Esophagus (tissue), 2 donors: ENCODE results near the gene FCHSD2. TPM values are rescaled to one million over a fixed set of nuclear protein-coding genes. Genes with fewer than 3 reads are reported as not detected.

Experiments
- H3K27ac ChIP-seq, 2 donors: one replicate each; pipeline ENCODE4 v1.5.1; 2013; ENCODE audit warnings: low read depth in 2 of 2, mild to moderate bottlenecking in 2 of 2, inconsistent platforms in 1 of 2, low read length in 1 of 2, moderate library complexity in 1 of 2
- H3K27me3 ChIP-seq, 2 donors: one replicate each; pipeline ENCODE4 v1.6.1; 2013; ENCODE audit warnings: low read length in 2 of 2, control low read depth in 1 of 2, mild to moderate bottlenecking in 1 of 2; ENCODE audit not compliant: insufficient read depth in 2 of 2, control insufficient read depth in 1 of 2
- H3K36me3 ChIP-seq, 2 donors: one replicate each; pipeline ENCODE4 v1.6.1; 2013; ENCODE audit warnings: low read length in 1 of 2; ENCODE audit not compliant: control insufficient read depth in 2 of 2, insufficient read depth in 2 of 2
- H3K4me1 ChIP-seq, 2 donors: one replicate each; pipeline ENCODE4 v1.6.1; 2013; ENCODE audit warnings: low read length in 1 of 2; ENCODE audit not compliant: control insufficient read depth in 2 of 2, insufficient read depth in 2 of 2
- H3K4me3 ChIP-seq, 2 donors: one replicate each; pipeline ENCODE4 v1.5.1; 2013; ENCODE audit warnings: low read length in 2 of 2, mild to moderate bottlenecking in 2 of 2, low read depth in 1 of 2, moderate library complexity in 1 of 2
- H3K9me3 ChIP-seq, 2 donors: one replicate each; pipeline ENCODE4 v1.6.1; 2013; ENCODE audit warnings: mild to moderate bottlenecking in 2 of 2, low read depth in 1 of 2, low read length in 1 of 2, moderate library complexity in 1 of 2; ENCODE audit not compliant: control insufficient read depth in 2 of 2, insufficient read depth in 1 of 2
- WGBS, 2 donors: extraction: QIAGEN DNeasy Blood & Tissue Kit; methylation state at CpG; one replicate each; pipeline ENCODE4 v1.1.7; 2013; 5-methylcytosine and 5-hydroxymethylcytosine counted together
- polyA plus RNA-seq, 2 donors: library from polyadenylated mRNA; stranded (reverse); fragments of 200-250 nt; gene quantifications; one replicate each; pipeline ENCODE4 v1.2.3, GENCODE V29; 2013
- donor health status: healthy with polysubstance abuse.
- donor health status: Bipolar disorder and iron deficiency.

Gene FCHSD2
- polyA plus RNA-seq, 2 donors = 3.7 to 4.7 TPM

GRCh38 chr11:72971192-72971967 is 170.7 kb downstream of the FCHSD2 start:
- Histone ChIP-seq H3K4me3 (no peak overlapping the region), H3K36me3 (no peaks in the 10 kb centered on the region), H3K4me1 (no peaks in the 10 kb centered on the region), H3K9me3 (no peaks in the 10 kb centered on the region), H3K27me3 (no peaks in the 10 kb centered on the region), H3K27ac (no peak overlapping the region)
- WGBS, 2 donors = 66 to 77% methylated on average over 6 of the region's 6 CpGs

DNA sequence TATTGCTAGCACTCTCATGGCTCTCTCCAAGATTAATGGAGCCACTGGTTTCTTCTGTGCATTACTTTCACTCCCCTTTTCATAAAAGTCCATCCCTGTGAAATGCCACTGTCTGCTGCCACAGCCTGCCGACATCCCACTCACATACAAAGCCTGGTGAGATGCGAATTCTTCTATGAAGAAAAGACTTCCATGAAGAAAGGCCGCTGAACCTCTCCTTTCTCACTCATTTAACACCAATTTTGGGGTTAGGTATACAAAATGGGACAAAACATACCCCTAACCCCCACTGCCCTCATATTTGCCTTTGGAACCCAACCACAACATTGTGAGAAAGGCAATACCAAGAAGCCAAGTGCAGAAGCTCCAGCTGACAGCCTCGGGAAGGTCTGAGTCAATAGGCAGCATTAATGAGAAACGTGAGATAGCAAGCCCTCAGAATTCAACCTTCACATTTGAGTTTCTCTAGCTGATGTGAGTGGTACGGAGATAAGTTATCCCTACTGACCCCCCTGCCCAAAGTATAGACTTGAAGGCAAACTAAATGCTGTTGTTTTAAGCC is 171.5 kb downstream of the FCHSD2 start:
- no peak overlapping the region for H3K4me3 ChIP-seq
- no peaks in the 10 kb centered on the region for H3K27me3 ChIP-seq
- H3K36me3 ChIP-seq = no peaks in the 10 kb centered on the region
- H3K4me1 ChIP-seq = no peaks in the 10 kb centered on the region
- no peak overlapping the region for H3K27ac ChIP-seq
- WGBS, 2 donors = 83 to 86% methylated on average over 6 of the region's 6 CpGs
- no peaks in the 10 kb centered on the region for H3K9me3 ChIP-seq

DNA sequence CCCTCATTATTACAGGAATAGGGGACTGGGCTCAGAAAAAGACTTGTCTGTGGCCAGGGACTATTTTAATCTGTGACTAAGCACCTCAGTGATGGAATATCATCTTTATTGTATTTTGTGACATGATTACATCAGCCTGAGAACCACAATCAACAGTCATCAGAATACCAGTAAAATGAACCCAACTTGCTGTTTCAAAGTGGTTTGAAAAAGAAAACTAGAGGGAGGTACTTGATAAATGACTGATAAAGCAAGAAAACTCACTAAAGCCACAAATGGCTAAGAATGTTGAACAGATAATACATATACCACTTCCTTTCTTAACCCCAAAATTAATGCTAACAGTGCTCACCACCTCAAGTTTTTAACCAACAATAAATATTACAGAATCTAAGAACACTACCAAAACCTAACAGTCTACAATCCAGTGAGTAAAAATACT is 172.2 kb downstream of the FCHSD2 start:
- Histone ChIP-seq H3K9me3 (no peaks in the 10 kb centered on the region), H3K4me1 (no peaks in the 10 kb centered on the region), H3K4me3 (no peak overlapping the region), H3K27ac (no peak overlapping the region), H3K27me3 (no peaks in the 10 kb centered on the region), H3K36me3 (no peaks in the 10 kb centered on the region)

GRCh38 chr11:72968390-72968789 is 173.7 kb downstream of the FCHSD2 start:
- Histone ChIP-seq H3K27ac (no peak overlapping the region), H3K27me3 (no peaks in the 10 kb centered on the region), H3K9me3 (no peaks in the 10 kb centered on the region), H3K4me3 (no peak overlapping the region), H3K4me1 (no peaks in the 10 kb centered on the region), H3K36me3 (no peaks in the 10 kb centered on the region)

DNA sequence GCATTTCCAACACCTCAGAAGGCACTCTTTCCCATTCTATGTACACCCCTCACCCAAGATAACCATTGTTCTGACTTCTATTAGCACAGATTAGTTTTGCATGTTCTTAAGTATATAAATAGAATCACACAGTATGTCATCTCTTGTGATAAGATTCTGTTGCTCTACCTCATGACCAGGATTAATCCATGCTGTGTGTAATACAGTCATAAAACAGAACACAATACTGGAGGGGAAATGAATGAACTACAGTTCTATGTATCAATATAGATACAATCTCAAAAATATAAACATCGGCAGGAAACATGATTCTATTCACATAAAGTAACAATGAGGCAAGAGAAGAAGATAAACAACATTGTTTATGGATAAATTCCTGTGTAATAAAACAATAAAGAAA is 176.4 kb downstream of the FCHSD2 start:
- no peaks in the 10 kb centered on the region for H3K36me3 ChIP-seq
- H3K27me3 ChIP-seq = no peaks in the 10 kb centered on the region
- no peak overlapping the region for H3K4me3 ChIP-seq
- no peak overlapping the region for H3K27ac ChIP-seq
- no peaks in the 10 kb centered on the region for H3K4me1 ChIP-seq
- no peaks in the 10 kb centered on the region for H3K9me3 ChIP-seq
- 83 to 95% methylated on average over 1 of the region's 1 CpG for WGBS, 2 donors

- H3K4me3 ChIP-seq = no peak overlapping the region
- H3K27me3 ChIP-seq = no peaks in the 10 kb centered on the region
- no peak overlapping the region for H3K27ac ChIP-seq
- H3K9me3 ChIP-seq = no peaks in the 10 kb centered on the region
- no peaks in the 10 kb centered on the region for H3K4me1 ChIP-seq
- H3K36me3 ChIP-seq = no peaks in the 10 kb centered on the region
Measured at GRCh38 chr11:72962717-72963116, 179.4 kb downstream of the FCHSD2 start.

DNA sequence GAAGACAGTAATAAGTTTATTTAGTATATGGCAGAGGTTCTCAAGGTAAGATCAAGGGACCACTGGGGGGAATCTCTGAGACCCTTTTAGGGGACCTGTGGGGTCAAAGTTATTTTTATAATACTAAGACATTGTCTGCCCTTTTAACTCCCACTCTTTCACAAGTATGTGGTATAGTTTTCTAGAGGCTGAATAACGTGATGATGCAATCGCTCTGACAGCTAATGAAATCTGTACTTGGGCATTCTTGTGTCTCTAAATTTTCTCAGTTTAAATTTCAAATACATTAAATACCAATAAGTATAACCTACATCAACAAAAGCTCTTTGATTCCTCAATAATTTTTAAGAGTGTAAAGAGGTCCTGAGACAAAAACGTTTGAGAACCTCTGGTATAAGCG is 180.0 kb downstream of the FCHSD2 start:
- no peaks in the 10 kb centered on the region for H3K4me1 ChIP-seq
- H3K36me3 ChIP-seq = no peaks in the 10 kb centered on the region
- H3K9me3 ChIP-seq = no peaks in the 10 kb centered on the region
- WGBS, 2 donors = 83 to 84% methylated on average over 4 of the region's 4 CpGs
- no peaks in the 10 kb centered on the region for H3K27me3 ChIP-seq
- H3K4me3 ChIP-seq = no peak overlapping the region
- H3K27ac ChIP-seq = no peak overlapping the region

DNA sequence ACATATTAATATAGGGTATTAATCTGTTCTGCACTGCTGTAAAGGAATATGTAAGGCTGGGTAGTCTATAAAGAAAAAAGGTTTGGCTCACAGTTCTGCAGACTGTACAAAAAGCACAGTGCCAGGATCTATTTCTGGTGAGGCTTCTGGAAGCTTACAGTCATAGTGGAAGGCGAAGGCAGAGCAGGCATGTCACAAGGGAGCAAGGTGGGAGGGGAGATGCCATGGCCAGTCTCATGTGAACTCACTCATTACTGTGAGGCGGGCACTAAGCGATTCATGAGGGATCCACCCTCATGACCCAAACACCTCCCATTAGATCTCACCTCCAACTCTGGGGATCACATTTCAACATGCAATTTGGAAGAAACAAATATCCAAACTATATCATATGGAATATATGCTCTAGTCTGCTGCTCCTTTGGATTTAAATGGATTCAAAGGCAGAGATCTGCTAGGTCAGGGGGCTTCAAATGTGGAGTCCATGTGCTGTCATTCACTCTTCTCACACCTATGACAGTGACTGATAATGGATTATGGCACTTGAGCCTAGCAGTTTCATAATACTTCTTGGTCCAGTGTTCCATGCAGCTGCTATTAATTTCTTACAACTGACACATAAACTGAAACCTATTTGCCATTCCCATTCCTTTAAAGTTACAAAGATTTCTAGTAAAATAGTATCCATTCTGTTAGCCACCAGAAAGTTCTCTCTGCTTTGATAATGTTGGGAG is 182.0 kb downstream of the FCHSD2 start:
- Histone ChIP-seq H3K4me3 (no peak overlapping the region), H3K4me1 (no peaks in the 10 kb centered on the region), H3K36me3 (no peaks in the 10 kb centered on the region), H3K9me3 (no peaks in the 10 kb centered on the region), H3K27ac (no peak overlapping the region), H3K27me3 (no peaks in the 10 kb centered on the region)
- WGBS, 2 donors = 94 to 96% methylated on average over 3 of the region's 3 CpGs

- Histone ChIP-seq H3K9me3 (no peaks in the 10 kb centered on the region), H3K27me3 (no peaks in the 10 kb centered on the region), H3K4me3 (no peak overlapping the region), H3K27ac (no peak overlapping the region), H3K4me1 (no peaks in the 10 kb centered on the region), H3K36me3 (no peaks in the 10 kb centered on the region)
- 88 to 90% methylated on average over 2 of the region's 2 CpGs for WGBS, 2 donors
Measured at GRCh38 chr11:72958791-72959190, 183.3 kb downstream of the FCHSD2 start.
